ENCODE results near the gene SUGCT. TPM values are rescaled to one million over a fixed set of nuclear protein-coding genes. Genes with fewer than 3 reads are reported as not detected.

SUGCT gene
- total RNA-seq, 2 experiments from 2014 or later: not detected

DNA sequence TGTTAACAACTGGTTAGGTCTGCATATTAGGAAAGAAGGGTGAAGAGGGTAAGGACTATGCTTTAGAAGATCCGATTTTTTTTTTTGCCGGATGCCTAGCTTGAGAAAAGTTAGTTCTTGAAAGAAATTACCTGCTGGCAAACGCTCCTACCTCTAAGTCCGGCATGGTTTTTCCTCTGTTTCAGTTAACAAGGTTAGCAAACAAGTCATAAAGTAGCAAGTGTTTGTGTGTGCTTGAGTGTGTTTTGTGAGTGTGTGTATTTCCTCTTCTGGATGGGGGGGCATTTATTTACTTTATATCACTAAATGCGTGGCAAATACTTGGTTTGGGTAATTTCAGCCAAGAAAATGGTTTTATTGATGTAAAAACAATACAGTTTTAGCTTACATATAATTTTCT, 195.6 kb downstream of the SUGCT start:
- Histone ChIP-seq H4K20me1 (ENCODE audit: insufficient read depth, low read length) (no peaks in the 10 kb centered on the region), H3K4me3 (ENCODE audit: low read depth, low read length, poor library complexity, severe bottlenecking) (no peak overlapping the region), H3K9me2 (ENCODE audit: insufficient read depth, low read length) (no peaks in the 10 kb centered on the region), H3K4me2 (ENCODE audit: low read length) (no peak overlapping the region), H3K9me3 (ENCODE audit: low read length) (no peaks in the 10 kb centered on the region), H3K4me1 (ENCODE audit: insufficient read depth, low read length, poor library complexity, severe bottlenecking) (no peaks in the 10 kb centered on the region), H2AFZ (ENCODE audit: low read length) (no peak overlapping the region), H3K79me2 (ENCODE audit: insufficient read depth, low read depth, low read length) (no peaks in the 10 kb centered on the region), H3K27ac (ENCODE audit: low read depth, low read length, poor library complexity, severe bottlenecking) (no peak overlapping the region), H3K36me3 (ENCODE audit: insufficient read depth, low read length) (no peaks in the 10 kb centered on the region)
- CTCF ChIA-PET (ENCODE audit: unreplicated experiment): no interaction called here
- DNase-seq (ENCODE audit: low spot score): no peak
- BruUV-seq (replicated peaks): no TSS peak
- POLR2A ChIA-PET: interaction anchor here (0.9 kb wide), 1 partner anchor 83 kb away, joined by 3 read pairs; no protein-coding TSS in a partner anchor
- intact Hi-C loops (cut with micrococcal nuclease; ENCODE audit: unreplicated experiment): no loop called here
- no peak for TF ChIP-seq EZH2phosphoT487 (IDR thresholded peaks at IDR 0.05; ENCODE audit: borderline replicate concordance, low read depth, low read length)
- TF ChIP-seq, protein P1, sequence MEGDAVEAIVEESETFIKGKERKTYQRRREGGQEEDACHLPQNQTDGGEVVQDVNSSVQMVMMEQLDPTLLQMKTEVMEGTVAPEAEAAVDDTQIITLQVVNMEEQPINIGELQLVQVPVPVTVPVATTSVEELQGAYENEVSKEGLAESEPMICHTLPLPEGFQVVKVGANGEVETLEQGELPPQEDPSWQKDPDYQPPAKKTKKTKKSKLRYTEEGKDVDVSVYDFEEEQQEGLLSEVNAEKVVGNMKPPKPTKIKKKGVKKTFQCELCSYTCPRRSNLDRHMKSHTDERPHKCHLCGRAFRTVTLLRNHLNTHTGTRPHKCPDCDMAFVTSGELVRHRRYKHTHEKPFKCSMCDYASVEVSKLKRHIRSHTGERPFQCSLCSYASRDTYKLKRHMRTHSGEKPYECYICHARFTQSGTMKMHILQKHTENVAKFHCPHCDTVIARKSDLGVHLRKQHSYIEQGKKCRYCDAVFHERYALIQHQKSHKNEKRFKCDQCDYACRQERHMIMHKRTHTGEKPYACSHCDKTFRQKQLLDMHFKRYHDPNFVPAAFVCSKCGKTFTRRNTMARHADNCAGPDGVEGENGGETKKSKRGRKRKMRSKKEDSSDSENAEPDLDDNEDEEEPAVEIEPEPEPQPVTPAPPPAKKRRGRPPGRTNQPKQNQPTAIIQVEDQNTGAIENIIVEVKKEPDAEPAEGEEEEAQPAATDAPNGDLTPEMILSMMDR (conservative IDR thresholded peaks at IDR 0.05; ENCODE audit: low read length): no peak

DNA sequence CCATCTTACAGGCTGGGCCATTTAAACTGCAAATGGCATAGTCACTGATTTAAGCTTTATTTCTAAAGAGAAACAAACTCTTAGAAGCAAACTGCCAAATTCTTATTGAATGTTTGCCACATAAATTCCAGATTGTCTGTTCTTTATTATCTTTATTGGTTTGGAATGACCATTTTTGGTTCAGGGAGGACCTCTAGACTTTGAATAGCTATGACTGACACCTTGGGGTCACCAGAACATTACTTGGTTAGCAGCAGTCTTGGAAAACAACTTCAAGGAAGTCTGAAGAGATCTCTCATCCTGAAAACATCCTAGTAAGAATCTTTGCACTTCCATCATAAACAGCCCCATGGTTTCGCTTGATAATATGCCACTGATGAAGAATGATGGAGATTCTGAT, 197.1 kb downstream of the SUGCT start:
- Histone ChIP-seq H3K4me3 (ENCODE audit: low read depth, low read length, poor library complexity, severe bottlenecking) (no peak overlapping the region), H3K27ac (ENCODE audit: low read depth, low read length, poor library complexity, severe bottlenecking) (no peak overlapping the region), H3K4me2 (ENCODE audit: low read length) (no peak overlapping the region), H3K9me3 (ENCODE audit: low read length) (no peaks in the 10 kb centered on the region), H3K36me3 (ENCODE audit: insufficient read depth, low read length) (no peaks in the 10 kb centered on the region), H3K79me2 (ENCODE audit: insufficient read depth, low read depth, low read length) (no peaks in the 10 kb centered on the region), H3K9me2 (ENCODE audit: insufficient read depth, low read length) (no peaks in the 10 kb centered on the region), H3K4me1 (ENCODE audit: insufficient read depth, low read length, poor library complexity, severe bottlenecking) (no peaks in the 10 kb centered on the region), H2AFZ (ENCODE audit: low read length) (no peak overlapping the region), H4K20me1 (ENCODE audit: insufficient read depth, low read length) (no peaks in the 10 kb centered on the region)
- ChIA-PET POLR2A (no interaction called here), CTCF (ENCODE audit: unreplicated experiment) (no interaction called here)
- BruUV-seq (replicated peaks): no TSS peak
- intact Hi-C loops (cut with micrococcal nuclease; ENCODE audit: unreplicated experiment): no loop called here
- TF ChIP-seq, protein P1 (conservative IDR thresholded peaks at IDR 0.05; ENCODE audit: low read length): no peak
- TF ChIP-seq EZH2phosphoT487 (IDR thresholded peaks at IDR 0.05; ENCODE audit: borderline replicate concordance, low read depth, low read length): no peak
- no peak for DNase-seq (ENCODE audit: low spot score)

DNA sequence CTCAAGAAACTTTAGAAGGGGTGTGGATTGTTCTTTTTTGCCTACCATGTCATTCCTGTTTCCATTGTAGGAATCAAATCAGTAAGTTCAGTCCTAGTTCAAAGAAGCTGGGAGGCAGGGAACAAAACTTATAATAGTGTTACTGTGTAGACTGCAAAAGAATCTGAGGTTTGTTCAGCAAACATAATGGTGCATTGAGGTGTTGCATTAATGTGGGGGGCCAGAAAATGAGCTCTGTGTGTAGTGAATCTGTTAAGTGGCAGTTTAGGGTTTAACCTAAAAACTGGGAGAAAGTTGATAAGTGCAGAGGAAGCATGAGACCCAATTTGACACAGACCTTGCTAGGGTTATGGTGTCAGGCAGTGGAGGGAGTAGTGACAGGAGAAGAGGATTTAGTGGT, 197.7 kb downstream of the SUGCT start:
- H3K27ac ChIP-seq (ENCODE audit: low read depth, low read length, poor library complexity, severe bottlenecking): no peak overlapping the region
- H3K4me2 ChIP-seq (ENCODE audit: low read length): no peak overlapping the region
- H3K4me1 ChIP-seq (ENCODE audit: insufficient read depth, low read length, poor library complexity, severe bottlenecking): no peaks in the 10 kb centered on the region
- DNase-seq (ENCODE audit: low spot score): no peak
- H3K79me2 ChIP-seq (ENCODE audit: insufficient read depth, low read depth, low read length): no peaks in the 10 kb centered on the region
- TF ChIP-seq, protein P1 (conservative IDR thresholded peaks at IDR 0.05; ENCODE audit: low read length): no peak
- no peak for TF ChIP-seq EZH2phosphoT487 (IDR thresholded peaks at IDR 0.05; ENCODE audit: borderline replicate concordance, low read depth, low read length)
- no peak overlapping the region for H2AFZ ChIP-seq (ENCODE audit: low read length)
- no peaks in the 10 kb centered on the region for H3K9me2 ChIP-seq (ENCODE audit: insufficient read depth, low read length)
- H3K9me3 ChIP-seq (ENCODE audit: low read length): no peaks in the 10 kb centered on the region
- no TSS peak for BruUV-seq (replicated peaks)
- H3K36me3 ChIP-seq (ENCODE audit: insufficient read depth, low read length): no peaks in the 10 kb centered on the region
- H3K4me3 ChIP-seq (ENCODE audit: low read depth, low read length, poor library complexity, severe bottlenecking): no peak overlapping the region
- no peaks in the 10 kb centered on the region for H4K20me1 ChIP-seq (ENCODE audit: insufficient read depth, low read length)
- intact Hi-C loops (cut with micrococcal nuclease; ENCODE audit: unreplicated experiment): no loop called here
- CTCF ChIA-PET (ENCODE audit: unreplicated experiment): no interaction called here
- POLR2A ChIA-PET: no interaction called here

Measured in OCI-LY7 (cell line).